ENCODE results near the gene ADGRV1.
"Not testable (repeated sequence)": the region's sequence is repeated elsewhere in the genome, so short reads cannot be mapped to it uniquely, and the experiment has no call there.

The ADGRV1 gene

DNA sequence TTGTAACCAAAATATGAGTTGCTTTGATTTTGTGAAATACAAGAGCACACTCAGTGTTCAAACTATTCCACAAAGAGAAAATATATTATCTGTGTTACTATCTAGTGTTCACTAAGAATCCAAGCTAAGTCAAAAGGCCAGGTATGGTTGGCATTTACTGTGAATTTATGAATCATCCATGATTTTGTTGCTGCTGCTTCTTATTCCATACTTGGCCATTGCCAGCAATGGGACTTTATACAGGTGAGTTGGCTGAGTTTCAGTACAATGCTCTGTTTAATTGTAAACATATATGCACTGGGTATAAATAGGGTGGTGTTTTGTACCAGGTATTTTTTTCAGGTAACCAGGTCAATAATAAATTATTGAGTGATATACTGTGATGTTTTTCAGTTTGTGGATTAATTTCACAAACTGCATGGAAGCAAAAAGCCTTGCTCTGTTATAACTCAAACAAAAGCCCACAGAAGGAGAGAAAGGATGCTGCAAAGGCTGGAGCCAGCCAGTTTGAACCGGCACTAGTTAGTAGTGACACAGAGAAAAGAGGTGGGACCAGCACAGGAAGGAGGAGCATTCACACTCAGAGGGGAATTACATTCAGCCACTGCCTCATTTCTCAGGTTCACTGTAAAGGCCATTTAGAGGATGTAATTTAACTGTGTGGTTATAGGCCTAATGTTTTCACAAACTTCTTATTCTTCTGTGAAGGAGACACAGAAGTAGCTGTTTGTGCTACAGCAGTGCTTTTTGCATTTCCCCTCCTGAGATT lies 381.8 kb downstream of the ADGRV1 start:
- peak; percentile 20 for DNase-seq (ENCODE audit: low spot score)

DNA sequence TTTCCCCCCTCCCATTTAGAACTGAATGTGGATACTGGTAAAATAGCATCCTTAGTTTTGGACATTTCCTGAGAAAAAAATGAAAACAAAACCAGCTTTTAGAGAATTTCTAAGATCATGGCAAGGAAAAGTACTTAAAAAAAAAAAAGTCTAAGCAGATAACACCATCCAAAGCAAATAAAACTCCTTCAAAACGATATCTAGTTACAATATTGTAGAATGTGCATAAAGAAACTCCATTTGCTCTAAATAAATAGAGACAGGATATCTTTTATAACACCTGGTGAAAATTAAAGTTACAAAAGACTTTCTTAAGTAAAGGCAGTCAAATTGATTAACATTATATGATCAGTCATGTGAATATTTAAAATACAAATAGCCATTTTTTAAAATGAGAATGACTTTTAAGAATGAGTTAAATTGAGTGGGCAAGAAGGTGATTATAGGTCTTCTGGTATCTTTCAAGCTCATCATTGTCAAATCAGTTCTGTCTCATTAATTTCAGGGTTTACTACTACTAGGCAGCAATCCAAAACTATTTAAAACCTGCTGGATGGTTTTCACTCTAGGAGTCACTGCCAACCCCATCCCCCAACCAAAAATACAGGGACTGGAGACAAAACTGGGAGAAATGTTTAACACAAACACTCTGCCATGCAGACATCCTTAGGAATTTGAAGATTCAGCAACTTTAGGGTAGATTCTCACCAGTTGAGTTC lies 382.6 kb downstream of the ADGRV1 start:
- no peak for DNase-seq (ENCODE audit: low spot score)

DNA sequence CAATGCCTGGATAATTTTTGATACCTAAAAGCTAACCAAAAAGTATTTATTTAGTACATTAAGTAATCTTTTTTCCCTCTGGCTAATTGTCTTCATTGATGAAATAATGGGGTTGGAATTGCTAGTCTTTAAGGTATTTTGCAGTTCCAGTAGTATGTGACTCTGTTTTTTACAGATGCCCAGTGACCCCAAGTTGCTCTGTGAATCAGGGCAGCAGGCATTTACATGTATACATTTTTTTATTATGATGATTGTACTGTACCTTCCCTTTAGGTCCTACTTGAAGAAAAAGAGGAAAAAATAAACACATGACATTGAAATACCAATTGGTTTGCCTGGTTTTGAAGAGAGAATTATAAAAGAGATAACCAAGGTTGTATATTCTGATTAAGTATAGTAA lies 385.5 kb downstream of the ADGRV1 start:
- no peak for DNase-seq (ENCODE audit: low spot score)

DNA sequence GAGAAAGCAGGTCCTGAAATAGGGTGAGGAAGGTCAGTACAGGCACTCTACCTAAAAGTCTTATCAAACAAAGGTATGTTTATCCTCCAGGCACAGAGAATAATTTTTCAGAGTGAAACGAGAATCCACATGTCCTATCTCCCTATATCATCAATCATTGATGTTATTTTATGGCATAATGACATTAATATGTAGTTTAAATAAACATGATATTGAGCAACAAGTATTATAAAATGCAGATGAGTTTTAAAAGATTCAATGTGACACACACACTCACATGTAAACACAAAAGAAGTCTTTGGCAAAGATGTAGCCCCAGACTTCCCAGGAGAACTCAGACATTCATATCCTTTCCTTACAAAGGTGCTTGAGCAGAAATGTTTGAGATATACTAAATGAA lies 389.1 kb downstream of the ADGRV1 start:
- DNase-seq (ENCODE audit: low spot score): no peak

DNA sequence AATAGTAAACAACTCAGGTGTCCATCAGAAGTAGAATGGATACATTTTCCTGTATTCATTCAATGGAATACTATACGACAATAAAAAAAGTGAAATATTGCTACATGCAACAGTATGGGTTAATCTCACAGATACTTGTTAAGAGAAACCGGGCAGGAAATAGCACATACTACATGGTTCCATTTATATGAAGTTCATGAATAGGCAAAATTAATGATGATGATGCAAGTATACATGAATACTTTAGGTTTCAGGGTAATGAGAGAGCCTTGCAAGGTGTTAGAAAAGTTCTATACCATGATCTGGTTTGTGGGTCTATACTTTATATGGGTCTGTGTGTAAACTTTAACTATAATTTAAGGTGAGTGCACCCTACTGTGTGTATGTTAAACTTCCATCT lies 390.4 kb downstream of the ADGRV1 start:
- no peak for DNase-seq (ENCODE audit: low spot score)

DNA sequence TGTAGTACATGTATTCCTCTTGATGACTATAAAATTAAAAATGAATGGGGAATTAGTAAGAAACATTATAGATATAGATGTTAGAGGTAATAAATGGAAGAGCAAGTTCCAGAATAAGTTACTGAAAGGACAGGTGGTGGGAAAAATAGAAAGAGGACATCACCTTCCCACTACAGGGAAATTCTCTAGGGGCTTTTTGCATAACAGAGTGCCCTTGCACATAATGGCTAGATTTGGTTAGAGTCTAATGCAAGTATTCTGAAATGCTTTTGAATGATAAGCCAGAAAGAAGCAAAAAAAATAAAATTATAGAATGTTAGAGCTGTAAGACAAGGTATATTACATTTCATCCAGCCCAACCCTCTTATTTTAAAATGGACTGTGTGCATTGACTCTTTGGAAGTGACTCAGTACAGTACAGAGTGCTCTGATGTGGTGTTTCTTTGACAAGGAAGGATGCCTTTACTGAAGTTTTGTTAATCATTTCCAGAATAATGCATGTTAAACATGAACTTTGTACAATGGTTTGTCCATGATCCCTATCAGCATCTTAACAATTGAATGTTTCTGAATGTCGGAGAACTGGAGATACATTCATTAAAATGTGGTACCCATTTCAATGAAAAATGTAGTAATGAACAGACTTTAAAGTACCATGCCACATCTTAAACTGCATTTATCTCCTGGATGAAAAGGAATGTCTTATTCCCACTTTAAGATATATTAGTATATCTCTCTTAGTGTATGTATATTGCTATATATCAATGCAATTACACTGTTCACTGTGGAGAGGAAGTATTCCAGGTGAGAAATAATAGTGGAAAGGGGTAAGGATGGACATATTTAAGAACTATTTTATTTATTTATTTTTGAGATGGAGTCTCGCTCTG lies 391.1 kb downstream of the ADGRV1 start:
- DNase-seq (ENCODE audit: low spot score): no peak

DNA sequence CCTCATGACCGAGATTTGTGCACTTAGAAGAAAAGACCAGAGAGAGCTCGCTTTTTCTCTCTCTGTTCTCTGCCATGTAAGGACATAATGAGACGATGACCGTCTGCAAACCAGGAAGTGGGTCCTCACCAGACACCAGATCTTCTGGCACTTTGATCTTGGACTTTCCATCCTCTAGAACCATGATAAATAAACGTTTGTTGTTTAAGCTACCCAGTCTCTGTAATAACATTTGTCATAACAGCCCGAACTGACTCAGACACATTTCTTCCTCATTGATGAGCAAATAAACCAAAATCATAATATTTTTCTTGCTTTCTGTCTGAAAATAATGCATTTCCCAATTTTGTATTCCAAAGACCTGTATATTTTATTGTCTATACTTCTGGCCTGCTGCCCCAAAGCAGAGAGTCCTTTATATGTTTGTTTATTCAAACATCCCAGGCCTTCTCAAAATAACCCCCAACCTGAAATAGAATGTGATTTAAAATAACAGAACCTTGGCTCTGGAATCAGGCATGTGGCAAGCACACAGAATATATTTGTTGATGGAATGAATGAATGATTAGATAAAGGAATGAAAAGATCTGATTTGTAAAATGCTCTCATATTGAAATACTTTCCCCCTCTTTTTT lies 396.5 kb downstream of the ADGRV1 start:
- DNase-seq (ENCODE audit: low spot score): no peak

DNA sequence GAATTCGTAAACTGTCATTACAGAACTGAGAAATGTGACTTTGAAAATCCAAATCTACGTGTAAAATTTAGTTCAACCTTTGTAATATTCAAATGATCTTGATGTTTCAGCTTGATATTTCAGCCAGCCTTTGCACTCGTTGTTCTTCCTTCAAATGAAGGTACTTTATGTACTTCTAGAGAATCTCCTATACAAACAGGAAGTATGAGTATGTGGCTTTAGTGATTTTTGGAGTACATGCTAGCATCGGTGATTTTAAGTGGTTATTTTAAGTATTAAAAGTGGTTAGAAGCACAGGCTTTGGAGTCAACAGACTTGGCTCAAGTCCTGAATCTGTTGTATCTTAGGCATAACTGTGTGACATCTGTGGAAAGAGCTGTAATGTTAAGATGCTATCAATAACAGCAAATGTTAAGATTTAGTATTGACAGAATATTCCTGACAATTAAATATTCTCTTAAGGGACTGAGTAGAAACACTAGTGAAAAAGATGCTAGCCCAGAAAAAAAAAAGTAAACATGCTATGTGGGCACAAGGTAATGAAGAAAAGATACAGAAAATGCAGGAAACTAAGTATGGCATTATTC lies 398.0 kb downstream of the ADGRV1 start:
- no peak for DNase-seq (ENCODE audit: low spot score)

DNA sequence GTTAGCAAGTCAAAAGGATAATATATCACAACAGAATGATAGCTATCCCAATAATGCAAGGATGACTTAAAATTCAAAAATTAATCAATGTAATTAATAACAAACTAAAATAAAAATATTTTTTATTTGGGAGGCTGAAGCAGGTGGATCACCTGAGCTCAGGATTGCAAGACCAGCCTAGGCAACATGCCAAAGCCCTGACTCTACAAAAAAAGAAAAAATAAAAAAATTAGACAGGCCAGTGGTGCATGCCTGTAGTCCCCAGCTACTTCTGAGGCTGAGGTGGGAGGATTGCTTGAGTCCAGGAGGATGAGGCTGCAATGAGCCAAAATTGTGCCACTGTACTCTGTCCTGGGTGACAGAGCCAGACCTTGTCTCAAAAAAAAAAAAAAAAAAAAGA lies 399.3 kb downstream of the ADGRV1 start:
- no peak for DNase-seq (ENCODE audit: low spot score)

DNA sequence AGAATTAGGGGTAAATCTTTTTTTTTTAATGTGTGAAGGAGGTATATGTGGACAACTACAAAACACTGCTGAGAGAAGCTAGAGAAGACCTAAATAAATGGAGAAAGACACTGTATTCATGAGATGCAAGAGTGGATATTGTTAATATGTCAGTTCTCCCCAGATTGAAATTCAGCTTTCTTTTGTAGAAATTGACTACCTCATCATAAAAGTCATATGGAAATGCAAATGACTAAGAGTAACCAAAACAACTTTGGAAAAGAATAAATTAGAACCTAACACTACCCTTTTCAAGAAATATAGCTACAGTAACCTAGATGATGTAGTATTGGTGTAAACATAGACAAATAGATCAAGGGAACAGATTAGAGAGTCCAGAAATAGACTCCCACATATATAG lies 400.7 kb downstream of the ADGRV1 start:
- DNase-seq (ENCODE audit: low spot score): no peak

DNA sequence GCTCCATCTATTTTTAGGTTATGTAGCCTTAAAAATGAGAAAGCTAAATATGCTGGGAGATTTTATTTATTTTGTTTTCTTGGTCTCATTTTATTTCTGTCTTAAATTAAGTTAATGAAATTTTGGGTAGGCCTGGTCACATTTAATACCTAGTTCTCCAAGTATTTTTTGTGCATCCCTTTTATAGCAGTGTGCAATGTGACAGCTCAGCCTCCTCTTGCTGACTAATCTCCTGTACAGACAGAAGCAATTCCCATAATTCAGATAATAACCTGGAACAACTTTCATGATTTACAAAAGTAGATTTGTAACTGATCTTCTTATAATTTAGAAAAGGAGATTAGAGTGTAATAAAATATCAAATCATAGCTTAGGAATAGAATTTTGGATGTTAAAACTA lies 403.9 kb downstream of the ADGRV1 start:
- no peak for DNase-seq (ENCODE audit: low spot score)

DNA sequence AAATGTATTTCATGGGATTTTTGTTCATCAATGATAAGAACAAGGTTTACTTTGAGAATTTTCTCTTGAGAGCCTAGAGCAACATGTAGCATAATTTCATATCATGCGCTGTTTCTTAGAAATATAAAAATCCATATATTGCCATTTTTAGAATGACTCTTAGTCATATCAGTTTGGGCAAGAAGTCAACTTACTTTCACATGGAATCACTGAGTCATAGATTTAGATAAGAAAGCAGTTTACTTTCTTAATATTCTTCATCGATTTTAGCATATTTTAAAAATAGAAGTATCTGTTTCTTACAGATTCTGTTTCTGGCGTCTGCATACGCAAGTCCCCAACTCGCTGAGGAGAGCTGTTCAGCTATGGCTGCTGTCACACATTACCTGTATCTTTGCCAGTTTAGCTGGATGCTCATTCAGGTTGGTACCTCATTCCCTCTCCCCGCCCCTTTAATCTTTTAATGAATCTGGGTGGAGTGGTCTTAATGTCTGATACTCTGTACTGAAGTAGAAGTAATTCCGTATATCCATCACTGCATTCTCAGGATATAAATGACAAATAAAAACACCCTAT lies 406.6 kb downstream of the ADGRV1 start:
- no peak for DNase-seq (ENCODE audit: low spot score)

DNA sequence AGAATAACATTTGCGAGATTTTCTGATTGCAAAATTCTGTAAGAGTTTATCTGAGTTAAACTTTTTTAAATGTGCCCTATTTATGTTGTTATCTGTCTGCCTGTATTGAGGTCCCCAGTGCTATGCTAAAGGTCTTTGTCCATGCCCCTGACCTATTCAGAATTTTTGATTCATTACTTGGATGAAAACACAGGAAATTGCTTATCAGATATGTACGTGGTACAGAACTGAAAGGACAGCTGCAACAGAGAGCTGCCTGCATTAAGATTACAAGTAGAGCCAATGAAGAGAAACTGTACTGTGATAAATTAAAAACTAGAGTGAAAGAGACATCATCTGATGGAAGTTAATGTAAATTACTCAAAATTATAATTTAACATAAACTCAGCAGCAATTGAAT lies 408.8 kb downstream of the ADGRV1 start:
- DNase-seq (ENCODE audit: low spot score): no peak

DNA sequence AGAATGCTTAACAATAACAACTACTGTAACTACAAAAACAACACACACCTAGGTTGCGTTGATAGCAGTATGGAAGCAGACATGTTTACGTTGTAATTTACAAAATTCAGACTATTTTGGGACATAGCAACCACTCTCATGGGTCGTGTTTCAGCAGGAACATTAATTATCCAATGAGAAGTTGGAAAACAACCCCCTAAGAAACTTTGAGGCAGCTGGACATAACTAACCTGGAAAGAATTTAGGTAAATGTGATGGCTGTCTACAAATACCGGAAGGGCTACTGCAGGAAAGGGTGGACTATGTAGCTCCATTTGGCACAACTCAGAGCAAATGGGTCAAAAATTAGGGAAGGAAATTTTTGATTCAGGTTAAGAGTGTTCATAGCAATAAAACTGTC lies 409.3 kb downstream of the ADGRV1 start:
- DNase-seq (ENCODE audit: low spot score): no peak

DNA sequence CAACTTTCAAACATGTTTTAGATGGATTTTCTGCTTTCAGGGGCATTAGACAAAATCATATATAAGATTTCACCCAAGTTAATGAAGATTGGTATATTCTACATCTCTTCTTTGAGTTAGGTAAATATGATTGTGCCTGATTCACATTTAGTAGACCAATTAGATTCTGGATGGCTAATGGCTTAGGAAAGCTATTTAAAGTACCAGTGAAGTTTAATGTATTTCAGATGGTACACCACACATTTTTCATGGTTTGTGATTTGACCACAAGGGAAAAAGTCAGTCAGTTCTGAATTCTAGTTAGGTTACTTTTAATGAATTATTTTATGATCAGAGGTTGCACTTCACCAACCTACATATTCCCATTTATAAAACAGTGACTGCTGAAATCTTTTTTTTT lies 409.7 kb downstream of the ADGRV1 start:
- no peak for DNase-seq (ENCODE audit: low spot score)

DNA sequence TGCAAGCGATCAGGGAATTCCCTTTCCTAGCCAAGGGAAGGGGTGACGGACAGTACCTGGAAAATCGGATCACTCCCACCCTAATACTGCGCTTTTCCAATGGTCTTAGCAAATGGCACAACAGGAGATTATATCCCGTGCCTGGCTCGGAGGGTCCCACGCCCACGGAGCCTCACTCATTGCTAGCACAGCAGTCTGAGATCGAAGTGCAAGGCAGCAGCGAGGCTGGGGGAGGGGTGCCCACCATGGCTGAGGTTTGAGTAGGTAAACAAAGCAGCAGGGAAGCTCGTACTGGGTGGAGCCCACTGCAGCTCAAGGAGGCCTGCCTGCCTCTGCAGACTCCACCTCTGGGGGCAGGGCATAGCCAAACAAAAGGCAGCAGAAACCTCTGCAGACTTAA lies 411.3 kb downstream of the ADGRV1 start:
- DNase-seq (ENCODE audit: low spot score): not testable (repeated sequence)

DNA sequence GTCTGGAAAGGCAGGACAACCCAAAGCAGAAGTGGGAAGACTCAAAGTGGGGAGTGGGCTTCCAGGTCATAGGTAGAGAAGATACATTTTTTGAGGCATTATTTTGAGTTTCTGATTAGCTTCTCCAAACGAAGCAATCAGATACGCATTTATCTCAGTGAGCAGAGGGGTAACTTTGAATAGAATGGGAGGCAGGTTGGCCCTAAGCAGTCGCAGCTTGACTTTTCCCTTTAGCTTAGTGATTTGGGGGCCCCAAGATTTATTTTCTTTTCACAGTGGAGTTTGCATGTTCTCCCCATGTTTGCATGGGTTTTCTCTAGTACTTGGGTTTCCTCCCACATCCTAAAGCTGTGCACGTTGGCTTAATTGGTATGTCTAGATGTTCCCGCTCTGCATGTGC lies 422.6 kb downstream of the ADGRV1 start:
- DNase-seq (ENCODE audit: low spot score): no peak

DNA sequence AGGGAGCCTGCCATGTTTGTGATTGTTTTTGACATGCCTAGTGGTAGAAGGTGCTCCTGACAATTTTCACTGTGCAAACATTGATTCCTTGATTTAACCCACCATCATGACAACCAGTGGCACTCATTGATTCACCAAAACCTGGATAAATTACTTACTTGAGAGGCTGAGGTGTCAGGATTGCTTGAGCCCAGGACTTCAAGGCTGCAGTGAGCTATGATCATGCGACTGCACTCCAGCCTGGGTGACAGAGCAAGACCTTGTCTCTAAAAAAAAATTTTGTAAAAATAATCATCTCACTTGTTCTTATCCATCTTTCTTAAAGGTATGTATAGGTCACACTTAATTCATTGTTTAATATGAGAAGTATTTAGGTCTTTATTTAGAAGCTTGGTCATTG lies 423.2 kb downstream of the ADGRV1 start:
- DNase-seq (ENCODE audit: low spot score): no peak

DNA sequence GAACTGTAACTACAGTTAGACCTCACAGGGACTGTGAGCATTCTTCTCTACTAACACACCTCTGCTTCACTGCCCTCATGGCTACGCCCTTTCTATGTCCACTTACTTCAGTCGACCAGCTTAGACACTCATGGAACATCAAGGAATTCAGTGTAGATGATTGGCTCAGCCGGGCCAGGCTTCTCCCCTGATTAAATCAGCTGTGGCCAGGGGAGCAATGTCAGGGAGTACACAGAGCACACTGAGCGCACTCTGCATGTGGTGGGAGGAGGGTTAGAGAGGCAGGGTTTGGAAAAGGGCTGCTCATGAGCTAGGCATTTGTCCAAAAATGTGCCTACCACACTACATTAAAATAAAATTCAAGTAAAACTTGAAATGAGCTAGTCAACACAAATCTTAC lies 424.0 kb downstream of the ADGRV1 start:
- DNase-seq (ENCODE audit: low spot score): no peak

DNA sequence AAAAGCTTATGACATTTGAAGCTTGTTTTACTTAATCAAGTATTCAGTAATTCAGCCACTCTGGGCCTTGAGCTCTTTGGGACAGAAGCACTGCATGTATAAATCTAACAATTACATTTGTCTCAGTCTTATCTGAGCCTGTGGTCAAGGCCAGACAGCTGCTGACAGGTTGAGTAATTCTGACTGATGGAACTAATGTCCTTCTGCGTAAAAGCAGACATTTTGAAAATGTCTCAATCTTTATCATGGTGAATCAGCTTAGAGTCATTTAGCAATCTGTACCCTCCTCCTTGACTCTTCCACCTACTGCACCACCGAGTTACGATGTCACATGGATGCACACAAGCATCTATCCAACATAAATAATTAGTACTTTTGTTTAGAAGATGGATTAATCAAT lies 424.6 kb downstream of the ADGRV1 start:
- DNase-seq (ENCODE audit: low spot score): peak; percentile 8

DNA sequence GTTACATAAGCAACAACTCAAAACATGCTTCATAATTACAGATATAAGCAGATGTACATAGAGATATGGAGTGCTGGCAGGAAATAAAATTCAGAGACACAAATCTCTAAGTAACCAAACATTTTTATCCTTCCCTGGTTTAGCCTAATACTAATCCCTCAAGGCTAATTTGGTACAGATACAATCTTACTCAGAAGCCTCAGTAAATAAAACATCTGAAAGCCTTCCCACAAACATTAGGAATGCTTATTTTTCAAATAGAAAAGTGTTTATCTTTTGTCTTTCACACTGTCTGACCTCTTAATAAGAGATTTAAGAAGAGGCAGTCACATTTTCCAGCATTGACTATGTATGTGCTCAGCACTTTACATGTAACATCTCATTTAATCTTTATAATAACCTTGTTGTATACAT lies 425.1 kb downstream of the ADGRV1 start:
- no peak for DNase-seq (ENCODE audit: low spot score)

DNA sequence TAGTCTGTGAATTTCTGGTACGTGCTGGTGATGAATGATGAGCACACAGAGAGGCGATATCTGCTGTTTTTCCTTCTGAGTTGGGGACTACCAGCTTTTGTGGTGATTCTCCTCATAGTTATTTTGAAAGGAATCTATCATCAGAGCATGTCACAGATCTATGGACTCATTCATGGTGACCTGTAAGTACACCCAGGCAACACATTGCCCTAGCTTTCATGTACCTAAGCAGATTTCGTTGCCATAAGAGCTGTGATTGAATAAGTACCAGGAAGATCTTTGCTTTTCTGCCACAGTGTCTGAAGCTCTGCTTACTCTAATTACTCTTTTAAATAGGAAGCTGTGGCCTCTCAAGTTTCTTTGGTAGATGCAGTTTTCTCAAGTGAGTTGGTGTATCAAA lies 426.7 kb downstream of the ADGRV1 start:
- DNase-seq (ENCODE audit: low spot score): no peak
